Measurements from ENCODE around the gene FGFBP2.

The FGFBP2 gene

GRCh38 chr4:15948826-15949225, 14.1 kb downstream of the FGFBP2 start:
- Histone ChIP-seq H3K4me3 (ENCODE audit: low read depth, low read length) (no peak overlapping the region), H3K27ac (ENCODE audit: extremely low read depth, low read depth, low read length) (no peak overlapping the region), H3K4me1 (ENCODE audit: control insufficient read depth, insufficient read depth, low read length) (no peaks in the 10 kb centered on the region), H3K9me3 (ENCODE audit: control insufficient read depth, insufficient read depth, low read depth, low read length) (no peaks in the 10 kb centered on the region), H3K36me3 (ENCODE audit: control insufficient read depth in 2 of 2, insufficient read depth in 1 of 2, low read length in 2 of 2) (no peaks in the 10 kb centered on the region)
- POLR2A ChIA-PET, result no interaction called here
- CTCF ChIA-PET, result interaction anchor here (1.0 kb wide), 2 partner anchors 27 to 143 kb away, joined by 3 read pairs; no protein-coding TSS in a partner anchor
- TF ChIP-seq ZNF530 (tag by site-specific recombination; IDR thresholded peaks at IDR 0.05; ENCODE audit: low read depth) (no peak), ZNF654 (tag by site-specific recombination; IDR thresholded peaks at IDR 0.05; ENCODE audit: low read depth) (no peak), ZNF626 (tag by site-specific recombination; IDR thresholded peaks at IDR 0.05) (no peak), ZNF560 (tag by site-specific recombination; IDR thresholded peaks at IDR 0.05; ENCODE audit: borderline replicate concordance) (no peak), ZNF837 (tag by site-specific recombination; IDR thresholded peaks at IDR 0.05) (no peak), ZNF211 (tag by site-specific recombination; IDR thresholded peaks at IDR 0.05; ENCODE audit: low read depth) (no peak)

GRCh38 chr4:15947684-15948083, 15.3 kb downstream of the FGFBP2 start:
- Histone ChIP-seq H3K27ac (ENCODE audit: extremely low read depth, low read depth, low read length) (no peak overlapping the region), H3K36me3 (ENCODE audit: control insufficient read depth in 2 of 2, insufficient read depth in 1 of 2, low read length in 2 of 2) (no peaks in the 10 kb centered on the region), H3K9me3 (ENCODE audit: control insufficient read depth, insufficient read depth, low read depth, low read length) (no peaks in the 10 kb centered on the region), H3K4me3 (ENCODE audit: low read depth, low read length) (no peak overlapping the region), H3K4me1 (ENCODE audit: control insufficient read depth, insufficient read depth, low read length) (no peaks in the 10 kb centered on the region)
- ChIA-PET POLR2A (no interaction called here), CTCF (interaction anchor here (1.0 kb wide), 1 partner anchor 65 kb away, joined by 3 read pairs; no protein-coding TSS in a partner anchor)
- TF ChIP-seq SP7 (tag by site-specific recombination; IDR thresholded peaks at IDR 0.05) (no peak), SP2 (tag by site-specific recombination; IDR thresholded peaks at IDR 0.05) (no peak), YY1 (tag by site-specific recombination; IDR thresholded peaks at IDR 0.05) (no peak), ZNF677 (tag by site-specific recombination; IDR thresholded peaks at IDR 0.05) (no peak), ZNF274 (IDR thresholded peaks at IDR 0.05; ENCODE audit: low read length) (no peak), ZNF274 (tag by site-specific recombination; IDR thresholded peaks at IDR 0.05; ENCODE audit: borderline replicate concordance) (no peak), ZBTB26 (tag by site-specific recombination; optimal IDR thresholded peaks at IDR 0.05) (no peak), WT1 (tag by site-specific recombination; IDR thresholded peaks at IDR 0.05) (no peak)
- TF ChIP-seq, protein P1, sequence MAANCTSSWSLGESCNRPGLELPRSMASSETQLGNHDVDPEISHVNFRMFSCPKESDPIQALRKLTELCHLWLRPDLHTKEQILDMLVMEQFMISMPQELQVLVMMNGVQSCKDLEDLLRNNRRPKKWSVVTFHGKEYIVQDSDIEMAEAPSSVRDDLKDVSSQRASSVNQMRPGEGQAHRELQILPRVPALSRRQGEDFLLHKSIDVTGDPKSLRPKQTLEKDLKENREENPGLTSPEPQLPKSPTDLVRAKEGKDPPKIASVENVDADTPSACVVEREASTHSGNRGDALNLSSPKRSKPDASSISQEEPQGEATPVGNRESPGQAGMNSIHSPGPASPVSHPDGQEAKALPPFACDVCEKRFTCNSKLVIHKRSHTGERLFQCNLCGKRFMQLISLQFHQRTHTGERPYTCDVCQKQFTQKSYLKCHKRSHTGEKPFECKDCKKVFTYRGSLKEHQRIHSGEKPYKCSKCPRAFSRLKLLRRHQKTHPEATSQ (tag by site-specific recombination; IDR thresholded peaks at IDR 0.05), result no peak
- TF ChIP-seq, protein P2, sequence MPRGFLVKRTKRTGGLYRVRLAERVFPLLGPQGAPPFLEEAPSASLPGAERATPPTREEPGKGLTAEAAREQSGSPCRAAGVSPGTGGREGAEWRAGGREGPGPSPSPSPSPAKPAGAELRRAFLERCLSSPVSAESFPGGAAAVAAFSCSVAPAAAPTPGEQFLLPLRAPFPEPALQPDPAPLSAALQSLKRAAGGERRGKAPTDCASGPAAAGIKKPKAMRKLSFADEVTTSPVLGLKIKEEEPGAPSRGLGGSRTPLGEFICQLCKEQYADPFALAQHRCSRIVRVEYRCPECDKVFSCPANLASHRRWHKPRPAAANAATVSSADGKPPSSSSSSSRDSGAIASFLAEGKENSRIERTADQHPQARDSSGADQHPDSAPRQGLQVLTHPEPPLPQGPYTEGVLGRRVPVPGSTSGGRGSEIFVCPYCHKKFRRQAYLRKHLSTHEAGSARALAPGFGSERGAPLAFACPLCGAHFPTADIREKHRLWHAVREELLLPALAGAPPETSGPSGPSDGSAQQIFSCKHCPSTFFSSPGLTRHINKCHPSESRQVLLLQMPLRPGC (tag by site-specific recombination; IDR thresholded peaks at IDR 0.05), result no peak
- TF ChIP-seq, protein P3, sequence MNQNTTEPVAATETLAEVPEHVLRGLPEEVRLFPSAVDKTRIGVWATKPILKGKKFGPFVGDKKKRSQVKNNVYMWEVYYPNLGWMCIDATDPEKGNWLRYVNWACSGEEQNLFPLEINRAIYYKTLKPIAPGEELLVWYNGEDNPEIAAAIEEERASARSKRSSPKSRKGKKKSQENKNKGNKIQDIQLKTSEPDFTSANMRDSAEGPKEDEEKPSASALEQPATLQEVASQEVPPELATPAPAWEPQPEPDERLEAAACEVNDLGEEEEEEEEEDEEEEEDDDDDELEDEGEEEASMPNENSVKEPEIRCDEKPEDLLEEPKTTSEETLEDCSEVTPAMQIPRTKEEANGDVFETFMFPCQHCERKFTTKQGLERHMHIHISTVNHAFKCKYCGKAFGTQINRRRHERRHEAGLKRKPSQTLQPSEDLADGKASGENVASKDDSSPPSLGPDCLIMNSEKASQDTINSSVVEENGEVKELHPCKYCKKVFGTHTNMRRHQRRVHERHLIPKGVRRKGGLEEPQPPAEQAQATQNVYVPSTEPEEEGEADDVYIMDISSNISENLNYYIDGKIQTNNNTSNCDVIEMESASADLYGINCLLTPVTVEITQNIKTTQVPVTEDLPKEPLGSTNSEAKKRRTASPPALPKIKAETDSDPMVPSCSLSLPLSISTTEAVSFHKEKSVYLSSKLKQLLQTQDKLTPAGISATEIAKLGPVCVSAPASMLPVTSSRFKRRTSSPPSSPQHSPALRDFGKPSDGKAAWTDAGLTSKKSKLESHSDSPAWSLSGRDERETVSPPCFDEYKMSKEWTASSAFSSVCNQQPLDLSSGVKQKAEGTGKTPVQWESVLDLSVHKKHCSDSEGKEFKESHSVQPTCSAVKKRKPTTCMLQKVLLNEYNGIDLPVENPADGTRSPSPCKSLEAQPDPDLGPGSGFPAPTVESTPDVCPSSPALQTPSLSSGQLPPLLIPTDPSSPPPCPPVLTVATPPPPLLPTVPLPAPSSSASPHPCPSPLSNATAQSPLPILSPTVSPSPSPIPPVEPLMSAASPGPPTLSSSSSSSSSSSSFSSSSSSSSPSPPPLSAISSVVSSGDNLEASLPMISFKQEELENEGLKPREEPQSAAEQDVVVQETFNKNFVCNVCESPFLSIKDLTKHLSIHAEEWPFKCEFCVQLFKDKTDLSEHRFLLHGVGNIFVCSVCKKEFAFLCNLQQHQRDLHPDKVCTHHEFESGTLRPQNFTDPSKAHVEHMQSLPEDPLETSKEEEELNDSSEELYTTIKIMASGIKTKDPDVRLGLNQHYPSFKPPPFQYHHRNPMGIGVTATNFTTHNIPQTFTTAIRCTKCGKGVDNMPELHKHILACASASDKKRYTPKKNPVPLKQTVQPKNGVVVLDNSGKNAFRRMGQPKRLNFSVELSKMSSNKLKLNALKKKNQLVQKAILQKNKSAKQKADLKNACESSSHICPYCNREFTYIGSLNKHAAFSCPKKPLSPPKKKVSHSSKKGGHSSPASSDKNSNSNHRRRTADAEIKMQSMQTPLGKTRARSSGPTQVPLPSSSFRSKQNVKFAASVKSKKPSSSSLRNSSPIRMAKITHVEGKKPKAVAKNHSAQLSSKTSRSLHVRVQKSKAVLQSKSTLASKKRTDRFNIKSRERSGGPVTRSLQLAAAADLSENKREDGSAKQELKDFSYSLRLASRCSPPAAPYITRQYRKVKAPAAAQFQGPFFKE (tag by site-specific recombination; IDR thresholded peaks at IDR 0.05; ENCODE audit: borderline replicate concordance), result no peak
